IMR-90 (cell line): Measurements from ENCODE around the gene NLGN1. TPM values are rescaled to one million over a fixed set of nuclear protein-coding genes. Genes with fewer than 3 reads are reported as not detected.

Experiments
- ATAC-seq: fragments of 200-7000 bp; cut with Tn5 transposase; 2 replicates; pipeline ENCODE4 v1.9.1; 2020; ENCODE audit warnings: low read depth, mild to moderate bottlenecking, moderate library complexity
- BruUV-seq: library from RNA; stranded (reverse); fragments of 400-500 nt; replicated peaks from 2 replicates; lab custom pipeline; 2021; lab: Mats Ljungman, UMichigan
- CTCF ChIA-PET: fragments of 300-600 bp; formaldehyde crosslinking; extraction: SDS; loops from one replicate; lab custom pipeline; 2021; ENCODE audit warnings: antibody characterized with exemption; lab: Yijun Ruan, JAX
- POLR2A ChIA-PET: fragments of 300-600 bp; sonication (Branson Sonifier 250); formaldehyde crosslinking; loops from one replicate; lab custom pipeline; 2022; ENCODE audit warnings: antibody characterized with exemption; ENCODE audit not compliant: unreplicated experiment; lab: Charles Lee
- DNase-seq: peaks from one replicate; pipeline ENCODE4 v3.0.0; 2013
- H2AFZ ChIP-seq: replicated peaks from 2 replicates; pipeline ENCODE3; 2013; ENCODE audit warnings: low read length, mild to moderate bottlenecking; ENCODE audit not compliant: poor library complexity
- H2AK5ac ChIP-seq: 2 replicates; pipeline ENCODE4 v1.6.1; 2013; ENCODE audit warnings: low read depth, low read length, inconsistent platforms
- H2AK9ac ChIP-seq: replicated peaks from 2 replicates; pipeline ENCODE3; 2013; ENCODE audit warnings: mild to moderate bottlenecking, low read depth, low read length, moderate library complexity; ENCODE audit not compliant: poor library complexity
- H2BK120ac ChIP-seq: 2 replicates; pipeline ENCODE4 v1.6.1; 2013; ENCODE audit warnings: low read depth, low read length, inconsistent platforms
- H2BK15ac ChIP-seq: 3 replicates; pipeline ENCODE4 v1.6.1; 2013; ENCODE audit warnings: low read depth, low read length, inconsistent platforms
- H2BK20ac ChIP-seq: 2 replicates; pipeline ENCODE4 v1.6.1; 2013; ENCODE audit warnings: low read depth, mild to moderate bottlenecking, inconsistent platforms, low read length, moderate library complexity
- H2BK5ac ChIP-seq: 2 replicates; pipeline ENCODE4 v1.6.1; 2013; ENCODE audit warnings: mild to moderate bottlenecking, low read depth, low read length, inconsistent platforms; ENCODE audit not compliant: poor library complexity, severe bottlenecking
- H3K14ac ChIP-seq: replicated peaks from 2 replicates; pipeline ENCODE4 v1.6.1; 2013; ENCODE audit warnings: low read depth, low read length, inconsistent platforms
- H3K18ac ChIP-seq: 2 replicates; pipeline ENCODE4 v1.6.1; 2013; ENCODE audit warnings: low read depth, low read length, control low read depth
- H3K23ac ChIP-seq: 2 replicates; pipeline ENCODE4 v1.6.1; 2013; ENCODE audit warnings: low read depth, low read length, inconsistent platforms
- H3K27ac ChIP-seq: 2 replicates; pipeline ENCODE4 v1.5.1; 2013; ENCODE audit warnings: mild to moderate bottlenecking, control low read depth, low read length; ENCODE audit not compliant: insufficient read depth
- H3K27me3 ChIP-seq: 2 replicates; pipeline ENCODE4 v1.6.1; 2013; ENCODE audit warnings: low read length; ENCODE audit not compliant: control insufficient read depth, insufficient read depth
- H3K36me3 ChIP-seq: 2 replicates; pipeline ENCODE4 v1.6.1; 2013; ENCODE audit warnings: low read length, mixed read lengths; ENCODE audit not compliant: control insufficient read depth, insufficient read depth
- H3K4ac ChIP-seq: 2 replicates; pipeline ENCODE4 v1.6.1; 2013; ENCODE audit warnings: low read depth, low read length, inconsistent platforms
- H3K4me1 ChIP-seq: 2 replicates; pipeline ENCODE4 v1.6.1; 2013; ENCODE audit warnings: low read length, mixed read lengths; ENCODE audit not compliant: control insufficient read depth, insufficient read depth
- H3K4me2 ChIP-seq: 2 replicates; pipeline ENCODE4 v1.6.1; 2013; ENCODE audit warnings: low read depth, mild to moderate bottlenecking, control low read depth, low read length, moderate library complexity
- H3K4me3 ChIP-seq: 2 replicates; pipeline ENCODE4 v1.5.1; 2013; ENCODE audit warnings: low read depth, mild to moderate bottlenecking, control low read depth, low read length, moderate library complexity; ENCODE audit not compliant: insufficient read depth
- H3K56ac ChIP-seq: 2 replicates; pipeline ENCODE4 v1.6.1; 2013; ENCODE audit warnings: low read length, inconsistent platforms; ENCODE audit not compliant: insufficient read depth; ENCODE audit errors: extremely low read depth
- H3K79me1 ChIP-seq, 2 experiments: 2 replicates each; pipeline ENCODE4 v1.6.1; 2013; ENCODE audit warnings: low read length in 2 of 2, inconsistent platforms in 1 of 2, low read depth in 1 of 2
- H3K9ac ChIP-seq: 2 replicates; pipeline ENCODE4 v1.6.1; 2013; ENCODE audit warnings: low read depth, low read length, control low read depth
- H3K9me1 ChIP-seq: 2 replicates; pipeline ENCODE4 v1.6.1; 2013; ENCODE audit warnings: low read length, inconsistent platforms; ENCODE audit not compliant: insufficient read depth
- H3K9me3 ChIP-seq: 2 replicates; pipeline ENCODE4 v1.6.1; 2013; ENCODE audit warnings: low read length; ENCODE audit not compliant: control insufficient read depth, insufficient read depth
- H4K20me1 ChIP-seq: 2 replicates; pipeline ENCODE4 v1.6.1; 2013; ENCODE audit warnings: low read length, inconsistent platforms; ENCODE audit not compliant: insufficient read depth
- H4K5ac ChIP-seq: 2 replicates; pipeline ENCODE4 v1.6.1; 2013; ENCODE audit warnings: mild to moderate bottlenecking, low read depth, low read length, control low read depth
- H4K8ac ChIP-seq, 2 experiments: 2 replicates each; pipeline ENCODE4 v1.6.1; 2013; ENCODE audit warnings: low read depth in 2 of 2, low read length in 2 of 2, control low read depth in 1 of 2, inconsistent platforms in 1 of 2
- H4K91ac ChIP-seq: 2 replicates; pipeline ENCODE4 v1.6.1; 2013; ENCODE audit warnings: low read depth, low read length, inconsistent platforms; ENCODE audit not compliant: insufficient read depth
- BHLHE40 ChIP-seq: fragments of 150-350 bp; IDR thresholded peaks from 2 replicates; pipeline ENCODE4 v1.6.1; 2016; ENCODE audit warnings: mild to moderate bottlenecking, low read depth, low read length
- CEBPB ChIP-seq: IDR thresholded peaks from 2 replicates; pipeline ENCODE4 v1.6.1; 2012; ENCODE audit warnings: low read depth, low read length, improper control_type of control experiment
- CHD1 ChIP-seq: IDR thresholded peaks from 2 replicates; pipeline ENCODE4 v1.6.1; 2012; ENCODE audit warnings: low read depth, low read length, improper control_type of control experiment
- FOS ChIP-seq: fragments of 150-350 bp; IDR thresholded peaks from 2 replicates; pipeline ENCODE4 v1.6.1; 2016; ENCODE audit warnings: low read depth, low read length
- MAFK ChIP-seq: IDR thresholded peaks from 2 replicates; pipeline ENCODE4 v1.6.1; 2012; ENCODE audit warnings: low read depth, low read length, improper control_type of control experiment
- MAZ ChIP-seq: IDR thresholded peaks from 2 replicates; pipeline ENCODE4 v1.6.1; 2012; ENCODE audit warnings: low read depth, mild to moderate bottlenecking, low read length, improper control_type of control experiment, moderate library complexity, borderline replicate concordance
- MXI1 ChIP-seq: IDR thresholded peaks from 2 replicates; pipeline ENCODE4 v1.6.1; 2012; ENCODE audit warnings: low read depth, mild to moderate bottlenecking, low read length, moderate library complexity, borderline replicate concordance
- POLR2A ChIP-seq: IDR thresholded peaks from 2 replicates; pipeline ENCODE4 v1.6.1; 2012; ENCODE audit warnings: mild to moderate bottlenecking, low read depth, low read length
- RAD21 ChIP-seq: IDR thresholded peaks from 2 replicates; pipeline ENCODE4 v1.6.1; 2012; ENCODE audit warnings: low read length, improper control_type of control experiment
- RCOR1 ChIP-seq: IDR thresholded peaks from 2 replicates; pipeline ENCODE4 v1.6.1; 2012; ENCODE audit warnings: mild to moderate bottlenecking, low read length, improper control_type of control experiment; ENCODE audit not compliant: insufficient replicate concordance
- RFX5 ChIP-seq: IDR thresholded peaks from 2 replicates; pipeline ENCODE4 v1.8.0; 2012; ENCODE audit warnings: low read depth, mild to moderate bottlenecking, low read length, moderate library complexity
- USF2 ChIP-seq: fragments of 150-350 bp; IDR thresholded peaks from 2 replicates; pipeline ENCODE4 v1.6.1; 2017; ENCODE audit warnings: mild to moderate bottlenecking, antibody characterized with exemption, low read length, low read depth
- WGBS, 2 experiments: methylation state at CpG; one replicate each; pipeline versions ENCODE4 v1.1.5 to v1.1.7; 2013; ENCODE audit warnings: missing lambda C conversion rate in 2 of 2; ENCODE audit not compliant: insufficient read length in 1 of 2; ENCODE audit errors: extremely low coverage in 2 of 2; 5-methylcytosine and 5-hydroxymethylcytosine counted together
- dilution Hi-C: fragments of 300-500 bp; cut with HindIII; formaldehyde crosslinking; loops from one replicate; pipeline ENCODE4 v1.14.3; 2018; ENCODE audit warnings: low sequenced_read_pairs; ENCODE audit not compliant: unreplicated experiment
- in situ Hi-C: fragments of 300-500 bp; cut with MboI; formaldehyde crosslinking; loops from 3 replicates; pipeline ENCODE4 v1.14.3; 2019; ENCODE audit warnings: low sequenced_read_pairs, inconsistent platforms, mixed read lengths
- intact Hi-C: fragments of 100-400 bp; cut with micrococcal nuclease; formaldehyde crosslinking; loops from 2 replicates; pipeline ENCODE4 v1.10.0; 2022
- polyA plus RNA-seq, 3 experiments: library from polyadenylated mRNA; depleted of rRNA; stranded (reverse); fragments of >200 nt; gene quantifications; 2 replicates each; pipeline ENCODE4 v1.2.3, GENCODE V29; 2012; ENCODE audit warnings: low replicate concordance in 1 of 3
- total RNA-seq: library from RNA; depleted of rRNA; stranded (reverse); fragments of >200 nt; gene quantifications from 2 replicates; pipeline ENCODE4 v1.2.3, GENCODE V29; 2012
- TF ChIP-seq, protein P1 (sequence below): fragments of 150-350 bp; IDR thresholded peaks from 2 replicates; pipeline ENCODE4 v1.6.1; 2016; ENCODE audit warnings: low read depth, mild to moderate bottlenecking, low read length, moderate library complexity, borderline replicate concordance
- TF ChIP-seq, protein P2 (sequence below): conservative IDR thresholded peaks from 2 replicates; pipeline ENCODE4 v1.5.1; 2012; ENCODE audit warnings: mild to moderate bottlenecking, low read depth, low read length, improper control_type of control experiment

The NLGN1 gene
- total and polyA plus RNA-seq, 2 of the 4 experiments (the other 2 are of a cell fraction): 1.8 to 12.5 TPM

GRCh38 chr3:173660645-173661299, 263.2 kb downstream of the NLGN1 start (continued):
- no peak for TF ChIP-seq RAD21

GRCh38 chr3:173663696-173664111, 266.2 kb downstream of the NLGN1 start:
- H2AFZ ChIP-seq: no peak overlapping the region
- H2AK5ac ChIP-seq: no peak overlapping the region
- H2BK15ac ChIP-seq: no peak overlapping the region
- H3K27ac ChIP-seq: no peak overlapping the region
- no peak overlapping the region for H2BK20ac ChIP-seq
- in situ Hi-C loops: no loop called here
- H3K23ac ChIP-seq: no peak overlapping the region
- CTCF ChIA-PET: no interaction called here
- no TSS peak for BruUV-seq
- no peak overlapping the region for H3K4ac ChIP-seq
- H3K4me2 ChIP-seq: no peak overlapping the region
- no peak overlapping the region for H4K91ac ChIP-seq
- no peak overlapping the region for H3K4me3 ChIP-seq
- H3K36me3 ChIP-seq: no peaks in the 10 kb centered on the region
- POLR2A ChIA-PET: no interaction called here
- H4K20me1 ChIP-seq: no peaks in the 10 kb centered on the region
- no peak overlapping the region for H3K9ac ChIP-seq
- H2AK9ac ChIP-seq: no peak overlapping the region
- no peak overlapping the region for H3K56ac ChIP-seq
- no peak overlapping the region for H4K8ac ChIP-seq
- H3K18ac ChIP-seq: no peak overlapping the region
- no peak overlapping the region for H3K14ac ChIP-seq
- no peak overlapping the region for H2BK120ac ChIP-seq
- H3K79me1 ChIP-seq: no peaks in the 10 kb centered on the region
- no peak overlapping the region for H4K5ac ChIP-seq
- ATAC-seq (no peak), DNase-seq (no peak)
- no peaks in the 10 kb centered on the region for H3K27me3 ChIP-seq
- no peak overlapping the region for H2BK5ac ChIP-seq
- intact Hi-C loops: no loop called here
- WGBS, 2 experiments: no CpG with 5 or more reads among the region's 1 CpG
- no peaks in the 10 kb centered on the region for H3K4me1 ChIP-seq
- H3K9me3 ChIP-seq: no peaks in the 10 kb centered on the region
- no peaks in the 10 kb centered on the region; the same call in 1 of the 2 replicates for H3K9me1 ChIP-seq
- dilution Hi-C loops: no loop called here
- no peak for TF ChIP-seq USF2
- TF ChIP-seq RAD21: no peak
- no peak for TF ChIP-seq RCOR1
- TF ChIP-seq MAFK: no peak
- TF ChIP-seq, protein P1, sequence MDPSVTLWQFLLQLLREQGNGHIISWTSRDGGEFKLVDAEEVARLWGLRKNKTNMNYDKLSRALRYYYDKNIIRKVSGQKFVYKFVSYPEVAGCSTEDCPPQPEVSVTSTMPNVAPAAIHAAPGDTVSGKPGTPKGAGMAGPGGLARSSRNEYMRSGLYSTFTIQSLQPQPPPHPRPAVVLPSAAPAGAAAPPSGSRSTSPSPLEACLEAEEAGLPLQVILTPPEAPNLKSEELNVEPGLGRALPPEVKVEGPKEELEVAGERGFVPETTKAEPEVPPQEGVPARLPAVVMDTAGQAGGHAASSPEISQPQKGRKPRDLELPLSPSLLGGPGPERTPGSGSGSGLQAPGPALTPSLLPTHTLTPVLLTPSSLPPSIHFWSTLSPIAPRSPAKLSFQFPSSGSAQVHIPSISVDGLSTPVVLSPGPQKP: no peak
- no peak for TF ChIP-seq POLR2A
- no peak for TF ChIP-seq FOS
- TF ChIP-seq, protein P2, sequence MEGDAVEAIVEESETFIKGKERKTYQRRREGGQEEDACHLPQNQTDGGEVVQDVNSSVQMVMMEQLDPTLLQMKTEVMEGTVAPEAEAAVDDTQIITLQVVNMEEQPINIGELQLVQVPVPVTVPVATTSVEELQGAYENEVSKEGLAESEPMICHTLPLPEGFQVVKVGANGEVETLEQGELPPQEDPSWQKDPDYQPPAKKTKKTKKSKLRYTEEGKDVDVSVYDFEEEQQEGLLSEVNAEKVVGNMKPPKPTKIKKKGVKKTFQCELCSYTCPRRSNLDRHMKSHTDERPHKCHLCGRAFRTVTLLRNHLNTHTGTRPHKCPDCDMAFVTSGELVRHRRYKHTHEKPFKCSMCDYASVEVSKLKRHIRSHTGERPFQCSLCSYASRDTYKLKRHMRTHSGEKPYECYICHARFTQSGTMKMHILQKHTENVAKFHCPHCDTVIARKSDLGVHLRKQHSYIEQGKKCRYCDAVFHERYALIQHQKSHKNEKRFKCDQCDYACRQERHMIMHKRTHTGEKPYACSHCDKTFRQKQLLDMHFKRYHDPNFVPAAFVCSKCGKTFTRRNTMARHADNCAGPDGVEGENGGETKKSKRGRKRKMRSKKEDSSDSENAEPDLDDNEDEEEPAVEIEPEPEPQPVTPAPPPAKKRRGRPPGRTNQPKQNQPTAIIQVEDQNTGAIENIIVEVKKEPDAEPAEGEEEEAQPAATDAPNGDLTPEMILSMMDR: no peak
- no peak for TF ChIP-seq CEBPB
- TF ChIP-seq MXI1: no peak
- TF ChIP-seq RFX5: no peak
- no peak for TF ChIP-seq BHLHE40
- no peak for TF ChIP-seq CHD1
- TF ChIP-seq MAZ: no peak
